HG02973 (cell line): ENCODE results near the gene ITIH2.
"Not testable (repeated sequence)": the region's sequence is repeated elsewhere in the genome, so short reads cannot be mapped to it uniquely, and the experiment has no call there.

Experiments
- ATAC-seq: cut with Tn5 transposase; IDR thresholded peaks from one replicate; pipeline ENCODE4 v1.9.1; 2021; ENCODE audit warnings: moderate library complexity; ENCODE audit not compliant: unreplicated experiment

Gene ITIH2

GRCh38 chr10:7703140-7703539, at the start of gene ITIH2:
TSS of gene ITIH2 (plus strand) at chr10:7703316. CDS start at chr10:7703435, 119 bp downstream.
- ATAC-seq: no peak

- not testable (repeated sequence) for ATAC-seq
Observed at GRCh38 chr10:7657079-7657478, 46.0 kb upstream of the ITIH2 start.

- ATAC-seq: no peak
Observed at GRCh38 chr10:7657552-7657951, 45.6 kb upstream of the ITIH2 start.

- ATAC-seq: no peak
Observed at GRCh38 chr10:7659560-7659959, 43.6 kb upstream of the ITIH2 start.

- no peak for ATAC-seq
Observed at GRCh38 chr10:7662522-7662921, 40.6 kb upstream of the ITIH2 start.

GRCh38 chr10:7664707-7665106, 38.4 kb upstream of the ITIH2 start:
- no peak for ATAC-seq

GRCh38 chr10:7665767-7666166, 37.3 kb upstream of the ITIH2 start:
- ATAC-seq: no peak

- ATAC-seq: no peak
Observed at GRCh38 chr10:7666253-7667023, 36.7 kb upstream of the ITIH2 start, which contains the start of gene ITIH5. TSS of gene ITIH5 (minus strand) at chr10:7666966. CDS start at chr10:7666892, 74 bp downstream.

GRCh38 chr10:7667262-7668141, 35.6 kb upstream of the ITIH2 start:
- no peak for ATAC-seq

- ATAC-seq: no peak
Observed at GRCh38 chr10:7670157-7670556, 33.0 kb upstream of the ITIH2 start.

- no peak for ATAC-seq
Observed at GRCh38 chr10:7672341-7673134, 30.6 kb upstream of the ITIH2 start.

GRCh38 chr10:7679256-7679655, 23.9 kb upstream of the ITIH2 start:
- ATAC-seq: no peak

GRCh38 chr10:7680078-7680477, 23.0 kb upstream of the ITIH2 start:
- not testable (repeated sequence) for ATAC-seq

- no peak for ATAC-seq
Observed at GRCh38 chr10:7686351-7687171, 16.6 kb upstream of the ITIH2 start.

- ATAC-seq: peak; percentile 95
Observed at GRCh38 chr10:7687228-7687907, 15.7 kb upstream of the ITIH2 start.

GRCh38 chr10:7689591-7689990, 13.5 kb upstream of the ITIH2 start:
- no peak for ATAC-seq

- not testable (repeated sequence) for ATAC-seq
Observed at GRCh38 chr10:7690885-7691597, 12.1 kb upstream of the ITIH2 start.

GRCh38 chr10:7692368-7692767, 10.7 kb upstream of the ITIH2 start:
- ATAC-seq: not testable (repeated sequence)

GRCh38 chr10:7693194-7693593, 9.9 kb upstream of the ITIH2 start:
- ATAC-seq: not testable (repeated sequence)
